K562 (cell line): ENCODE data around the gene MT4. TPM values are rescaled to one million over a fixed set of nuclear protein-coding genes. Genes with fewer than 3 reads are reported as not detected.

Experiments used
- DNMT1 ChIP-seq: fragments of 450-650 bp; IDR thresholded peaks from 2 replicates; pipeline ENCODE4 v1.6.1; 2016; ENCODE audit warnings: antibody characterized with exemption, mild to moderate bottlenecking
- EP400 ChIP-seq: fragments of 450-650 bp; IDR thresholded peaks from 2 replicates; pipeline ENCODE4 v1.6.1; 2017; ENCODE audit warnings: antibody characterized with exemption, mild to moderate bottlenecking, moderate library complexity
- ERF ChIP-seq: fragments of 450-650 bp; formaldehyde crosslinking; IDR thresholded peaks from 2 replicates; pipeline ENCODE4 v1.4.0; 2020; ENCODE audit warnings: mild to moderate bottlenecking, mixed read lengths
- GTF2E2 ChIP-seq: fragments of 200-800 bp; sonication (Bioruptor generic); IDR thresholded peaks from 2 replicates; pipeline ENCODE4 v1.6.1; 2016; ENCODE audit warnings: missing genetic modification characterization, missing compliant biosample characterization
- HCFC1 ChIP-seq: IDR thresholded peaks from 2 replicates; pipeline ENCODE4 v1.6.1; 2012; ENCODE audit warnings: low read depth, low read length, improper control_type of control experiment
- L3MBTL2 ChIP-seq: fragments of 450-650 bp; IDR thresholded peaks from 2 replicates; pipeline ENCODE4 v1.6.1; 2016; ENCODE audit warnings: mild to moderate bottlenecking, moderate library complexity
- MCM3 ChIP-seq: fragments of 450-650 bp; IDR thresholded peaks from 2 replicates; pipeline ENCODE4 v1.6.1; 2016
- NRF1 ChIP-seq, 2 experiments: fragments of 450-650 bp; IDR thresholded peaks in 1 of 2; conservative IDR thresholded peaks in 1 of 2; 2 replicates each; pipeline ENCODE4 v1.6.1; 2014; ENCODE audit warnings: mild to moderate bottlenecking in 2 of 2
- POLR2B ChIP-seq: fragments of 450-650 bp; IDR thresholded peaks from 2 replicates; pipeline ENCODE4 v1.6.1; 2018; ENCODE audit warnings: low read depth; ENCODE audit not compliant: partially characterized antibody
- RBBP5 ChIP-seq: fragments of 200-600 bp; sonication (generic); IDR thresholded peaks from 2 replicates; pipeline ENCODE4 v1.6.1; 2012; ENCODE audit warnings: borderline replicate concordance, mild to moderate bottlenecking, low read length, control low read depth, inconsistent platforms; ENCODE audit not compliant: insufficient read depth, poor library complexity, severe bottlenecking
- SIN3A ChIP-seq, 2 experiments: fragments of 150-350 bp in 1 of 2; IDR thresholded peaks; 2 replicates each; pipeline ENCODE4 v1.6.1; 2011 to 2016; ENCODE audit warnings: borderline replicate concordance in 2 of 2, low read depth in 2 of 2, low read length in 2 of 2, mild to moderate bottlenecking in 2 of 2, moderate library complexity in 2 of 2; ENCODE audit not compliant: control insufficient read depth in 1 of 2
- ZBTB17 ChIP-seq: fragments of 450-650 bp; formaldehyde crosslinking; IDR thresholded peaks from 2 replicates; pipeline ENCODE4 v1.4.0; 2020; ENCODE audit warnings: mild to moderate bottlenecking
- ZBTB8A ChIP-seq: fragments of 450-650 bp; IDR thresholded peaks from 2 replicates; pipeline ENCODE4 v1.6.1; 2018; ENCODE audit warnings: mild to moderate bottlenecking, moderate library complexity; ENCODE audit not compliant: partially characterized antibody
- ZNF354B ChIP-seq: fragments of 250-450 bp; sonication (Bioruptor Pico); IDR thresholded peaks from 2 replicates; pipeline ENCODE4 v1.4.0; 2020
- ZNF41 ChIP-seq: fragments of 250-450 bp; sonication (Bioruptor Pico); conservative IDR thresholded peaks from 2 replicates; pipeline ENCODE4 v1.4.0; 2020; ENCODE audit warnings: mild to moderate bottlenecking
- polyA plus RNA-seq, 8 experiments: library from polyadenylated mRNA; depleted of rRNA in 4 of 8; stranded (reverse) in 5 of 8; unstranded in 3 of 8; fragments of >200 nt; fragmentation: Nextera tagmentation in 2 of 8; fragmentation: Illumina TruSeq in 1 of 8; extraction: Ambion mirVana in 2 of 8; extraction: Trizol in 1 of 8; gene quantifications; 2 replicates each; pipeline versions ENCODE4 v1.2.1 to v1.2.3, GENCODE V29; 2011 to 2014; ENCODE audit warnings: inconsistent platforms in 1 of 8, missing spikeins in 1 of 8
- total RNA-seq, 7 experiments: library from RNA; depleted of rRNA in 6 of 7; stranded (reverse); fragments of >200 nt in 6 of 7; fragmentation: Illumina TruSeq in 2 of 7; extraction: Trizol in 2 of 7; gene quantifications; 2 replicates each; pipeline versions ENCODE4 v1.2.1 to v1.2.3, GENCODE V29; 2011 to 2021; ENCODE audit warnings: low replicate concordance in 1 of 7
- TF ChIP-seq, protein P1 (sequence below): fragments of 250-450 bp; sonication (Bioruptor Pico); IDR thresholded peaks from 2 replicates; pipeline ENCODE4 v1.5.0; 2020; ENCODE audit warnings: mild to moderate bottlenecking
- TF ChIP-seq, protein P2 (sequence below): fragments of 250-450 bp; sonication (Bioruptor Pico); IDR thresholded peaks from 2 replicates; pipeline ENCODE4 v1.8.0; 2022; ENCODE audit warnings: inconsistent platforms, mild to moderate bottlenecking, moderate library complexity, borderline replicate concordance
- TF ChIP-seq, protein P3 (sequence below): sonication (generic); formaldehyde crosslinking; IDR thresholded peaks from 2 replicates; pipeline ENCODE4 v1.8.0; 2022; ENCODE audit warnings: mild to moderate bottlenecking, missing genetic modification reagents
- TF ChIP-seq, protein P4 (sequence below): fragments of 450-650 bp; formaldehyde crosslinking; IDR thresholded peaks from 2 replicates; pipeline ENCODE4 v1.4.0; 2020; ENCODE audit warnings: mild to moderate bottlenecking, moderate library complexity

MT4 gene
- total and polyA plus RNA-seq, 9 of the 15 experiments (the other 6 are each of a cell fraction or from before 2014, with no cell fraction given): not detected

DNA sequence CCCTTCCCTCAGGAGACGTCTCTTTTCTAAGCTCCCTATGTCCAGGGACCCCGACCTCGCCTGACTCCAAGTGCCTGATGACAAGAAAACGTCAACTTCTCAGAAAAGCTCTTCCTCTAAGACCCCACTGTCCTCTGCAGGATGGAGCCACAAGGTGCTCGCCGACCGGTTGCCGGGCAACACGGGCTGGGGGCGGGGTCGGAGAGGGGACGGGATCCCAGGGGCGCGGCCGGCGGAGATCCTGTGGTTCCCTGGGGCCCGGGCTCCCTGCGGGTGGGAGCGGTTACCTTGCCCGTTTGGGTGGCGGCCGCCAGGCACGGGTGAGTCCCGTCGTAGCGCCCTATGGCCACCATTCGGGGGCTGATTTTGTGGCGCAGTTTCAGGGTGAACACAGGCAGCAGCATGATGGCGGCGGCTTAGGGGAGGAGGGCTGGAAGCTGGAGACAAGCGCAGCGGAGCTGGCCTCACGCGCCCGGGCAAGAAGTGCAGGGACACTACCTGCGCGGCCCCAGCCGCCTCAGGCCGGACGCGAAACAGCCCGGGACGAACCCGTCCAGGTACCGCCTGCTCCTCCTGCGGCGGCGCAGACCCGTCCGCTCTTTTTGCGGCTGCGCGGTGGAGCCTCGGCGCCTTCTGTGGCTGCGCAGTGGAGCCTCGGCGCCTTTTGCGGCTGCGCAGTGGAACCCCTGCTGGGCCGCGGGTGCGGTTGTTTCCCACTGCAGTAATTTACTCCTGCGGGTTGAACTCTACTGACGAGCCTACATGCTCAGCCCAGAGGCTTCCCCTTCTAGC, 45.2 kb upstream of the MT4 start, which contains the start of gene BBS2 (continued):
- TF ChIP-seq GTF2E2 (tag): no peak
- 0 out of 2 replicates have a peak, but pooled peaks have one; percentile 25 for TF ChIP-seq EP400
- TF ChIP-seq RBBP5: peak; percentile 84
- no peak for TF ChIP-seq ZBTB8A
- TF ChIP-seq, protein P1, sequence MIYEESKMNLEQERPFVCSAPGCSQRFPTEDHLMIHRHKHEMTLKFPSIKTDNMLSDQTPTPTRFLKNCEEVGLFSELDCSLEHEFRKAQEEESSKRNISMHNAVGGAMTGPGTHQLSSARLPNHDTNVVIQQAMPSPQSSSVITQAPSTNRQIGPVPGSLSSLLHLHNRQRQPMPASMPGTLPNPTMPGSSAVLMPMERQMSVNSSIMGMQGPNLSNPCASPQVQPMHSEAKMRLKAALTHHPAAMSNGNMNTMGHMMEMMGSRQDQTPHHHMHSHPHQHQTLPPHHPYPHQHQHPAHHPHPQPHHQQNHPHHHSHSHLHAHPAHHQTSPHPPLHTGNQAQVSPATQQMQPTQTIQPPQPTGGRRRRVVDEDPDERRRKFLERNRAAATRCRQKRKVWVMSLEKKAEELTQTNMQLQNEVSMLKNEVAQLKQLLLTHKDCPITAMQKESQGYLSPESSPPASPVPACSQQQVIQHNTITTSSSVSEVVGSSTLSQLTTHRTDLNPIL (CRISPR knock-in tag): no peak
- TF ChIP-seq L3MBTL2: peak; percentile 43; the same call in 1 of the 2 replicates
- TF ChIP-seq HCFC1: peak; percentile 24
- TF ChIP-seq ZBTB17 (CRISPR knock-in tag): peak; percentile 71; the same call in 1 of the 2 replicates
- TF ChIP-seq MCM3: no peak
- TF ChIP-seq, protein P2, sequence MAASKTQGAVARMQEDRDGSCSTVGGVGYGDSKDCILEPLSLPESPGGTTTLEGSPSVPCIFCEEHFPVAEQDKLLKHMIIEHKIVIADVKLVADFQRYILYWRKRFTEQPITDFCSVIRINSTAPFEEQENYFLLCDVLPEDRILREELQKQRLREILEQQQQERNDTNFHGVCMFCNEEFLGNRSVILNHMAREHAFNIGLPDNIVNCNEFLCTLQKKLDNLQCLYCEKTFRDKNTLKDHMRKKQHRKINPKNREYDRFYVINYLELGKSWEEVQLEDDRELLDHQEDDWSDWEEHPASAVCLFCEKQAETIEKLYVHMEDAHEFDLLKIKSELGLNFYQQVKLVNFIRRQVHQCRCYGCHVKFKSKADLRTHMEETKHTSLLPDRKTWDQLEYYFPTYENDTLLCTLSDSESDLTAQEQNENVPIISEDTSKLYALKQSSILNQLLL (CRISPR knock-in tag): no peak
- TF ChIP-seq ERF (CRISPR knock-in tag): peak; percentile 36
- TF ChIP-seq, protein P3, sequence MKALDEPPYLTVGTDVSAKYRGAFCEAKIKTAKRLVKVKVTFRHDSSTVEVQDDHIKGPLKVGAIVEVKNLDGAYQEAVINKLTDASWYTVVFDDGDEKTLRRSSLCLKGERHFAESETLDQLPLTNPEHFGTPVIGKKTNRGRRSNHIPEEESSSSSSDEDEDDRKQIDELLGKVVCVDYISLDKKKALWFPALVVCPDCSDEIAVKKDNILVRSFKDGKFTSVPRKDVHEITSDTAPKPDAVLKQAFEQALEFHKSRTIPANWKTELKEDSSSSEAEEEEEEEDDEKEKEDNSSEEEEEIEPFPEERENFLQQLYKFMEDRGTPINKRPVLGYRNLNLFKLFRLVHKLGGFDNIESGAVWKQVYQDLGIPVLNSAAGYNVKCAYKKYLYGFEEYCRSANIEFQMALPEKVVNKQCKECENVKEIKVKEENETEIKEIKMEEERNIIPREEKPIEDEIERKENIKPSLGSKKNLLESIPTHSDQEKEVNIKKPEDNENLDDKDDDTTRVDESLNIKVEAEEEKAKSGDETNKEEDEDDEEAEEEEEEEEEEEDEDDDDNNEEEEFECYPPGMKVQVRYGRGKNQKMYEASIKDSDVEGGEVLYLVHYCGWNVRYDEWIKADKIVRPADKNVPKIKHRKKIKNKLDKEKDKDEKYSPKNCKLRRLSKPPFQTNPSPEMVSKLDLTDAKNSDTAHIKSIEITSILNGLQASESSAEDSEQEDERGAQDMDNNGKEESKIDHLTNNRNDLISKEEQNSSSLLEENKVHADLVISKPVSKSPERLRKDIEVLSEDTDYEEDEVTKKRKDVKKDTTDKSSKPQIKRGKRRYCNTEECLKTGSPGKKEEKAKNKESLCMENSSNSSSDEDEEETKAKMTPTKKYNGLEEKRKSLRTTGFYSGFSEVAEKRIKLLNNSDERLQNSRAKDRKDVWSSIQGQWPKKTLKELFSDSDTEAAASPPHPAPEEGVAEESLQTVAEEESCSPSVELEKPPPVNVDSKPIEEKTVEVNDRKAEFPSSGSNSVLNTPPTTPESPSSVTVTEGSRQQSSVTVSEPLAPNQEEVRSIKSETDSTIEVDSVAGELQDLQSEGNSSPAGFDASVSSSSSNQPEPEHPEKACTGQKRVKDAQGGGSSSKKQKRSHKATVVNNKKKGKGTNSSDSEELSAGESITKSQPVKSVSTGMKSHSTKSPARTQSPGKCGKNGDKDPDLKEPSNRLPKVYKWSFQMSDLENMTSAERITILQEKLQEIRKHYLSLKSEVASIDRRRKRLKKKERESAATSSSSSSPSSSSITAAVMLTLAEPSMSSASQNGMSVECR (CRISPR knock-in tag): peak; percentile 55; the same call in 1 of the 2 replicates
- TF ChIP-seq DNMT1: no peak
- peak; percentile 61 for TF ChIP-seq POLR2B
- TF ChIP-seq ZNF354B (CRISPR knock-in tag): no peak
- TF ChIP-seq, protein P4, sequence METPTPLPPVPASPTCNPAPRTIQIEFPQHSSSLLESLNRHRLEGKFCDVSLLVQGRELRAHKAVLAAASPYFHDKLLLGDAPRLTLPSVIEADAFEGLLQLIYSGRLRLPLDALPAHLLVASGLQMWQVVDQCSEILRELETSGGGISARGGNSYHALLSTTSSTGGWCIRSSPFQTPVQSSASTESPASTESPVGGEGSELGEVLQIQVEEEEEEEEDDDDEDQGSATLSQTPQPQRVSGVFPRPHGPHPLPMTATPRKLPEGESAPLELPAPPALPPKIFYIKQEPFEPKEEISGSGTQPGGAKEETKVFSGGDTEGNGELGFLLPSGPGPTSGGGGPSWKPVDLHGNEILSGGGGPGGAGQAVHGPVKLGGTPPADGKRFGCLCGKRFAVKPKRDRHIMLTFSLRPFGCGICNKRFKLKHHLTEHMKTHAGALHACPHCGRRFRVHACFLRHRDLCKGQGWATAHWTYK (CRISPR knock-in tag): peak; percentile 78; the same call in 1 of the 2 replicates
- TF ChIP-seq ZNF41 (CRISPR knock-in tag): no peak
- TF ChIP-seq SIN3A (IDR thresholded peaks at IDR 0.05; ENCODE audit: borderline replicate concordance in 2 of 2, control insufficient read depth in 1 of 2, low read depth in 2 of 2, low read length in 2 of 2): peak; percentile 10 to 83; a peak in 2 of 4 replicates
- TF ChIP-seq NRF1 (conservative IDR thresholded peaks at IDR 0.05 in 1 of 2, IDR thresholded peaks at IDR 0.05 in 1 of 2): peak; percentile 97 to 98
